GM21786 (cell line): ENCODE measurements around the gene CDH8.
"Not testable (repeated sequence)": the region's sequence is repeated elsewhere in the genome, so short reads cannot be mapped to it uniquely, and the experiment has no call there.

Experiments
- ATAC-seq: cut with Tn5 transposase; IDR thresholded peaks from one replicate; pipeline ENCODE4 v1.9.1; 2021; ENCODE audit not compliant: unreplicated experiment

Gene CDH8

DNA sequence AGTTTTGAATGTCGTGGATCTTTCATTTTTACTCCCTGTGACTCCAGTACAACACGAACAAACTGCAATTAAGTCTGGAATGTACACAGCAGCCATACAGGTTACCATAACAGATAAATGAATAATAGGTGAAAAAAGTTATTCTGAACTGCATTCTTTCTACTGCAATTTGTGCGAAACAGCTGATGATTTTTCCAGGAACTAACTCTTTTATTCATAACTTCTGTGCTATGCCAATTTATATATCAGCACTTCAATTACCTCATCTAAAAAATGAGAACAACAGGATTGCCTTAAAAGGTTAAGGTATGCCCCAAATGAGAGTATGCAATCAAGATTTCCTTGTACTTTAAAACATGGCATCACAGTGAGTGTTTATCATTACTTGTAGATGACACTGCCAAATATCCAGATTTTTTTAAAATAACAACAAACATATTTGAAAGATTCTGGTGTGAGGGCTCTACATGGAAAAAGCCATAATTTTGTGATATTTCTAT, 238.9 kb downstream of the CDH8 start:
- no peak for ATAC-seq

DNA sequence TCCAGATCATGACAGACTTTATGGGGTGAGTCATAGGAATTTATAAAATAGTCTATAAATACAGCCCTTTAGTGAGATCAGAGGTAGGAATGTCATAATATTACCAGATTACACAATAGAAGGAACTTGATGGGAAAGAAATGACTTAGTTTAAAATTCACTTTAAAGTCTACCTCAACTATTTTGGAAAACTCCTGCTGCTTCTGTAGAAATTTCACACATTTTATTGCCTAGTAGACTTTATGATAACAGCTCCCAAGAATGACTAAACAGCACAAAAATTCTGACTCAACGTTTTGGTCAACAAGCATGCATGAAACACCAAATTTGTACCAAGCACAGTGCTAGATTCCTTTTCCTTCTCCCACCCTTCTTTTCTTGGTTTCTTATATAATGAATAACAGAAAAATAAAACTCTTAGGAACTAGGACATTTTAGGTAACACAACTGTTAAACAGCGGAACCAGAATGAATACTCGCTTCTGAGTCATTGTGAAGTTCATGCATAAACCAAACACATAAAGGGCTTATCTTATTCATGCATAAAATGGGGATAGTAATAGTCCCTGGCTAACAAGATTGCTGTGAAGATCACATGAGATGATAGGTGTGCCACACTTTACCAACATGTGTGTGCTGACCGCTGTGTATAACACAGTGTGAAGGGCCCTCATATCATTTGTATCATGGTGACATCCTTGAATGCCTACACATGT, 243.9 kb downstream of the CDH8 start:
- no peak for ATAC-seq

DNA sequence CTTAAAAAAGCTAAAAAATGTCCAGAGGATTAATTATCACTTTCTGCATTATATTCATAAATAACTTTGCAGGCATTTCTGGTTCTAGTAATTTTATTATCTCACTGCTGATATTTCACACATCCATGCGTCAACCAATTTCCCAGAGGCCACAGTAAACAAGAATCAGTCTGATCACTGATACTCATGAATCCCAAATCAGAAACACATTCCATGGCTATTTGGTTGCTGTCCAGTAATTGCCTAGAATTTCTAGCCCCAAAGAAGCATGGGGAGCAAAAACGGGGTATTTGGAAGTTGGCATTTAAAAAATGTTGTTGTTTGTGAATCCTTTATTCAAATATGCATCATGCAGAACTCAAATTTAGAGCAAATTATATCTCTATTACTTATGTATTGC, 244.8 kb downstream of the CDH8 start:
- ATAC-seq = no peak

DNA sequence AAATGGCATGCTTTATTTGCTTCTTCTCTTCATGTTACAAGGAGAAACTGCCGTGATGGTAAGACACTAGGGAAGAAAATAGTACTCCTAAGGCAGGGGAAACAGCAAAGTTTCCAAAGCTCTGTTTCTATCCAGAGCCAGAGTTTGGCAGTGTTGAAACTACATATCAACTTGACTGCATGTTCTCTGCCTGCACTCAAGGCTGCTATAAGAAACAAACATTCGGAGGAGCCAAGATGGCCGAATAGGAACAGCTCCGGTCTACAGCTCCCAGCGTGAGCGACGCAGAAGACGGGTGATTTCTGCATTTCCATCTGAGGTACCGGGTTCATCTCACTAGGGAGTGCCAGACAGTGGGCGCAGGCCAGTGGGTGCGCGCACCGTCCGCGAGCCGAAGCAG, 254.4 kb downstream of the CDH8 start:
- not testable (repeated sequence) for ATAC-seq

DNA sequence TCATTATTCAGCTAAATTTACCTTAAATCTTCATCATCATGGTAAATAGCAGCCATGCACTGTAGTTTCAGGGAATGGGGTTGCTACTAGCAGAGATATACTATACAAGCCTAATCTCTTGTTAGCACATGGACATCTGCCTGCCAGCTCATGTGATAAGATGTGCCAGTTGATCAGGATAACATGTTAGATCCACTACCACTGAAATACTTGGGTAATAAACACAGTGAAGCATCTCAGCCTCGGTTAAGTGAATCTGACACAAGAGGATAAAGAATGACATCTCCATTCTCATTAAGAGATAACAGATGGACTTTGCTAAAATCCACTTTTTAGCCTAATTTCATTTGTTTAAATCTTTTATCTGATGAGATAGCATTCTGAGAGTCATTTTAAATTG, 256.1 kb downstream of the CDH8 start:
- ATAC-seq = no peak

DNA sequence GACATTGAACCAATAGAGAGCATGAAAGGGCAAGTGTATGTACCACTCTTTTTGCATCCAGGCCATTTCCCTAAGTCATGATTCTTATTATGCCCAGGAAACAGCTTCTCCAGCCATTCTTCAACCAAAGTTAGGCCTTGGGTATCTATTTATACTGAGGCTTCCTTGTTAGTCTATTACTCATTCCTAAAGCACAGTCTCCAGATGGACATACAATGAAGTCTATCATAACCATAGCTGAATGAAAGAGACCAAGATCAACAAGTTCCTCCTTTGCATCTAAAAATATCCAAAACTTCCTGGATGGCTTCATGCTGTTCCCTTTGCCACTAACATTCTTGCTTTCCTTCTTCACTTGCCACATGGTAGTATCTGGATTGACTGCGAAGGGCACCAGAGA, 265.9 kb downstream of the CDH8 start:
- ATAC-seq = no peak

DNA sequence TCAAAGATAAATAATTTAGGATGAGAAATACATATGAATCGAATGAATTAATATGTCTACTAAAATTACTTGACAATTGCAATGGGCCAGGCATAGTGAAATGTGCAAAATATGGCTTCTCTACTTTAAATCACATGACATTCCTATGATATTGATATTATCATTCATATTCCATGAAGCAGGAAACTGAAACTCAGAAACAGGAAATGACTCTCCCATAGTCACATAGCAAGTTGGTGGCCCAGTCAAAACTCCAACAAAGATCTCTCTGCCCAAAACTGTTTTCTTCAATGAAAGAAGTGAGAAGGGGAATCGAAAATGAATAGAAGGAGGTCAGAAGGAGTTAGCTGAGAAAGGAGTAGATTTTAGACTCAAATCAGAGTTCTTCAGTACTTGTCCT, 272.2 kb downstream of the CDH8 start:
- ATAC-seq = no peak

DNA sequence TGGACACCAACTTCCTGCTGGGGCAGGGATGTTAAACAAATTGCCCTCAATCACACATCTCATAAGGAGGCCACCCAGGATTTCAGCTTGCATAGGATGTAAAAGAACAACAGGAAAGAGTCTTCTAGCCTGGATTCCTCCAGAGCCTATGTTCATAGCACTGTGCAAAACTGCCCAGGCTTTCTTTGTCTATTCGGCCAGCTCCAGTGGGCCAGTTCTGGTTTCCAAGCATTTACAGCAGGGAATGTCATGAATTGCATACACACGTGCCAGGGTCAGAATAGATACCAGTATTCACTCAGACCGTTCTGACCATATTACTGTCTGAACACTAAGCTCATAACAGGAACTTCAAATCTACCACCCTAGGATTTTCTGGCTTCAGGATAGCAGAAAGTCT, 273.2 kb downstream of the CDH8 start:
- no peak for ATAC-seq

DNA sequence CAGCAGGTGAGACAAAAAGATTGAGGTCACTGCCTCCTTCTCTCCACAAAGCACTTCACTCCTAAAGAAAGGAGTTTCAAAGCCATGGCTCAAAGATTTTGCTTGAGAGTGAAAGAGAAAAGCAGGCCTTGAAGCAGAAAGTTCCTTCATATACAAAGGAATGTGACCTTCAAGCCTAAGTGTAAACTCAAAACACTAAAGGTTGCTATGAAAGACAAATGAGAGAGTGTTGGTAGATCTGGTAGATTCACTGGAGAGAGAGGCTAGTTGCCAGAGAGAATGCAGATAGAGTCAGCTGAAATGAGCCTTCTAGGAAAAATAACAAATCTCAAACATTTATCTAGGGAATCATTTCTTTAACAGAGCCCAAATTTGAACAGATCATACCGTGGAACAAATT, 305.2 kb downstream of the CDH8 start:
- ATAC-seq = no peak

DNA sequence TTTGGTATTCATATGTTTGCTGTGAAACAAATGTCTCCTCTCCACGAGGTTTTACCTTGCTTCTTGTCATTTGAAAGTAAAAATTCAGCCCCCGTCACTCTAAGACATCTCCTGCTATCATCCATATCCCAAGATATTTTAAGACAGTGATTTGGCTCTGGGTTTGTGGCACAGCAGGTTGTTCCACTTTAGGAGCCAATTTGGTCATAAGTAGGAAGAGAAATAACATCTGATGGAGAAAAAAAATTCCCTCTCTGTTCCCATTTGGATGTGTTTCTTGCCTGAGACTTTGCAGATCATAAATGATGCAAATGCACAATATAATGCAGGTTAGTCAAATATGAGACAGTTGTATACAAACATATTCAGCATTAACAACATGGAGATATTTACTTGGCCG, 309.5 kb downstream of the CDH8 start:
- ATAC-seq = no peak

DNA sequence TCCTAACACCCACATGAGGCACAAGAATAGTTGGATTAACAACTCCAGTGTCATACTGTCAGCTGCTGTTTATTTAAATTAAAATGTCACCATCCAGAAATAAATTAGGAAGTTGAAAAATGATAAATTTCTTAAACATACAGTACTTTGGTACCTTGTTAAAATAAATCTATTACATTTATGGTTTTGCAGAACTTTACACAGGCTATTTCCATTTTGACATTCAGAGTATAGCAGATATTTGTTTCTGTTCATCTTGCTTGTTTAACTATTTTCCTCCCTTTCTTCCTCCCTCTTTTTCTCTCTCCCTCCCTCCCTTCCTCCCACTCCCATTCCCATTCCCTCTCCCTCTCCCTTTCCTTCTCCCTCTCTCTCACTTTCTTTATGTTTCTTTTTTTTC, 310.1 kb downstream of the CDH8 start:
- no peak for ATAC-seq

DNA sequence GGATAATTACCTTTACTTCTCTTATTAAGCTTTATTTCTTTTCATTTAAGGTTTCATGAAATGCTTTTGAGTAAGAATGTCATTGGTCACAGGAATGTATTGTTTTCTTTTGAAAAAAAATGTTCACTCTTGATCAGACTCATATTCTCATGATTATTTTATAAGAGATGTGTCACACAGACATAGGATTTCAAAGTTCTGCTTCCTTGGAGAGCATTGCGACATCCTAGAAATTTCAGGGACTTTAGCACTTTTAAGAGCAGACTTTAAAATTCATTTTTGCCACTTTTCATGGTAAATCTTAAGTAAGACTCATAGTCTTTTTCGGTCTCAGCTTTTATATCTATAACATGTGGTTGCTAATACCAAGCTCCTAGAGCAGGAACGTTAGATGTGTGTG, 314.7 kb downstream of the CDH8 start:
- no peak for ATAC-seq

DNA sequence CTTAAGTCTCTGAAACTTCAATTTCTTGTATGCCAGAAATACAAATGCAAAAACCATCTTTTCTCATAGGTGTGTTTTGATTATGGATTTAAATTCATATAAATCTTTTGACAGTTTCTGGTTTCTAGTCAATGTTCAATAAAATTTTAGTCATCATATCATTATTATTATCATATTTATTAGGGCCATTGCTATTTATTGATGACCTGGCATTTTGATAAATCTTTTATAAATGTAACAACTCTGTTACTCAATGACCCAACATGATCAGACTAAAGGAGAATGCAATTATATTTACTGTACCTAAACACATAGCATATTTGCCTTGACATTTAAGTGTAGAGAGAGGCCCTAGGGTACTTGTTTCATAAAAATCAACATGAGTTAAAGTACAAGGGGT, 320.8 kb downstream of the CDH8 start:
- ATAC-seq = no peak

DNA sequence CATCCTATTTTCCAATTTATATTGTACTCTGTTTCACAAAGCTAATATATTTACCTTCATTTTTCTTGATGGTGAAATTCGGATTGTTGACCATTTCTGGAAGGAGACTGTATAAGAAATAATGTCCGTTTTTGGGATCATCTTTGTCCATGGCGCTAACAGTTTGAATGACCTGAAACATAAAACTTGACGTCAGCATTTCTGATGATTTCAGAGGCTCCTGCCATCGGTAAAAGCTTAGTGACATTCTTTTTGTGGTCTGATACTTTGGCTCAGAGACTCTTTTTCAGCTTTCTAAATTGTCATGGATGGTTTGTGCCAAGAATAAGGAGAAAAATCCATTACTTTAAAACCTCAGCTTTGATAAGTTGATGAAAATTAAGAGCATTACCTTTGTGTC, 322.5 kb downstream of the CDH8 start:
- ATAC-seq = no peak

DNA sequence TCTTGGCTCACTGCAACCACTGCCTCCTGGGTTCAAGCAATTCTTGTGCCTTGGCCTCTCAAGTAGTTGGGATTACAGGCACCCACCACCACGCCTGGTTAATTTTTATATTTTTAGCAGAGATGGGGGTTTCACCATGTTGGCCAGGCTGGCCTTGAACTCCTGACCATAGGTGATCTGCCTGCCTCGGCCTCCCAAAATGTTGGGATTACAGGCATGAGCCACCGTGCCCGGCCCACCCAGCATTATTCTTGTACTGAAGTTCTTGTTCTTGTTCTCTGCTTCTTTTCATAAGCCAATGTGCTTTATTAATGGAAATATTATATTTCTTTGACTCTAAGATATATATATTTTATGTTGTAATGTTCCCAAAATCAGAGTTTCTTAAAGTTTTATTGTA, 336.6 kb downstream of the CDH8 start:
- not testable (repeated sequence) for ATAC-seq

DNA sequence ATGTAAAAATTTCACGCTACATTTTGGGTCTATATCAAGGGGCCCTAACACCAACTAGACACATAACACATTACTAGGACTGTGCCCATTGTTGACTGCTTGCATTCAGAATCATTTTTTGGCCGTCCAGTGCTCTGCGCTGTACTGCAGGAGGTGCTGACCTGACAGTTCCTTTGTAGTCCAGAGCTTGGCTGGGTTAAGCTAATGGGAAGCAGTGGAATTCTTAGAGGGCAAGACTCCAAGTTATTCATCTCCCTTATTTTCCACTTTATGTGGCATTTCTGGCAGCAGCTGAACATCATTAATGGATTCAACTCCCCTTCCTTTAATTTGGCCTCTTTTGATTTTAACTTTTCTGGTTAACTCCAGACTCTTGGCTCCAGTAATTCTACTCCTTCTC, 351.7 kb downstream of the CDH8 start:
- no peak for ATAC-seq

DNA sequence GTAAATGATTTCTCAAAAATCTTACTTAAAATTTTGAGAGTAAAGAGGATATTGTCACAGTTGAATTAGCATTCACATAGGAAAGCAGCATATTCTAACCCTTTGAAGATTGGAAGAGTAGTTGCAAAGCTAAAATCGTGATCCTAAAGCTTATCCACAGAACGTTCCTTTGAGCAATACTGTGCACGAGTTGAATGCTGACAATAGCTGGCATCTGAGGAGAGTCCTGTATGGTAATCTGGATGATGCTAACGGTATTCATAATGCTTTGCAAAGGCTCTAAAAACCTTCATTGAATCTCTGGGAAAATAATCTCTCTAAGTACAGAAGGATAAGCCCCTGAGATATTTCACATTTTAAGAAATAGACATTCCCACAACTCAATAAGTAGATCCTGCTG, 354.6 kb downstream of the CDH8 start:
- no peak for ATAC-seq

DNA sequence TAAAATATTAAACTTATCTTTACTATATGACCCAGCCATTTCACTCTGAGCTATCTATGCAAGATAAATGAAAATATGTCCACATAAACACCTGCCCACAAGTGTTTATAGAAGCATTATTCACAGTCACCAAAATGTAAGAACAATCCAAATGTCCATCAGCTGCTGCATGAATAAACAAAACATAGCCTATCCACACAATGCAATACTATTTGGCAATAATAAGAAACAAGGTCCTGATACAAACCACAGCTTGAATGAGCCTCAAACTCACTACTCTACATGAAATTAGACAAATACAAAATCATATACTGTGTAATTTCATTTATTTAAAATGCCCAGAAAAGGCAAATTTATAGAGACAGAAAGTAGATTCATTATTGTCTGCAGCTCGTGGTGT, 355.1 kb downstream of the CDH8 start:
- ATAC-seq = no peak

DNA sequence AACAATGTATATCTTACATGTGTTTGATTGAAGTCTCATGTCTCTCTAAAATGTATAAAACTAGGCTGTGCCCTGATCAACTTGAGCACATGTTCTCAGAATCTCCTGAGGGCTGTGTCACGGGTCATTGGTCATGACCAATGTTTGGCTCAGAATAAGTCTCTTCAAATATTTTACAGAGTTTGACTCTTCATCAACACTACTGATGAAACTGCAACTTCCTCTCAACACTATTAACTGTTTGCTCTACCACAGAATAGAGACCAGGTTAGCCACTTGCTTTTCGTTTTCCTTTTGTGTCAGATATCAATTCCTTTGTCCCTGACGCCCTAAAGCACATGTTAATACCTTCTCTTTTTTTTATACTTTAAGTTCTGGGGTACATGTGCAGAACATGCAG, 358.1 kb downstream of the CDH8 start:
- ATAC-seq = no peak

DNA sequence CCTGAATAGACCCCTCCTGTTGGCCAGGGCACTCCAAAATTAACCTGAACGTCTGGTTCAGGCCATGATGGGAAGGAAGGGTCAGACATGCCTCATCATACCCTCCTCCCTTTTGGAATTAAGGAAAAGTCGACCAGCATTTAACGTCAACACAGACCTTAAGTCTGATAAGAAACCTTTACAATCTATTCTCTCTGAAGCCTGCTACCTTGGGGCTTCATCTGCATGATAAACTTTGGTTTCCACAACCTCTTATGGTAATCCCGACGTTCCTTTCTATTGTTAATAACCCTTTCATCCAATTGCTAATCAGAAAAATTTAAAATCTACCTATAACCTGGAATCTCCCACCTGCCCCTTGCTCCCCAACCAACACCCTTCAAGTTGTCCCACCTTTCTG, 358.5 kb downstream of the CDH8 start:
- no peak for ATAC-seq

DNA sequence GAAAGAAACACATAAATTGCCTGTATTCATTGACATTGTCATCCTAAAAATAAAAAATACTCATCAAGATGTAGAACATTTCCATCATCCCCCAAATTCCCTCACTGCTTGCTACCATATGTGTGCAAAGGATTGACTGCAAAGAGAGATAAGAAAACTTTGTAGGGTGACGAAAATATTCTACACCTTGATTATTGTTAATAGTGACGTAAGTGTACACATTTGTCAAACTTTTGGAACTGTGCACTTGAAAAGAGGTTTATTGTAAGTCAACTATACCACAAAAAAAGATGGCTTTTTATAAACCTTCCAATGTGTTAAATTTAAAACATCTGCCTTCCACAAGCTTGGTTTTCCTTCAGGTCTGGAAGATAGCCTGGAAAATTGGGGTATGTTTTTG, 359.5 kb downstream of the CDH8 start:
- ATAC-seq = no peak

DNA sequence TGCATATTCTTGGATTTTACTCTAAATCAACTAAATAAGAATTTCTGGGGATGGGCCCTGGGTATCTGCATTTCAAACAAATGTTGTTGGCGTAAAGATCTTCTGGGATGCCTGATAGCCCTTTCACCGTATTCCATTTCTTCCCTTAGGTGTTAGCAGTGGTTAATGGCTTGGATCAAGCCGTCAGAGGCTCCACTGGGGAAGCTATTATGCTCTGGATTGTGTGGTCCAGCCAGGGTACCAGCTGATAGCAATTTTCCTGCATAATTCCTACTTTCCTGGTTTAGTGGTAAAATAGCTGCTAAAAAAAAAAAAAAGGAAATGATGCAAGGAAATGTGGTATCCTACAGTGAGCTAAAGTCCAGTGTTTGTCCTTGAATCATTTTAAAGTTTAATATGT, 365.1 kb downstream of the CDH8 start:
- ATAC-seq = no peak

DNA sequence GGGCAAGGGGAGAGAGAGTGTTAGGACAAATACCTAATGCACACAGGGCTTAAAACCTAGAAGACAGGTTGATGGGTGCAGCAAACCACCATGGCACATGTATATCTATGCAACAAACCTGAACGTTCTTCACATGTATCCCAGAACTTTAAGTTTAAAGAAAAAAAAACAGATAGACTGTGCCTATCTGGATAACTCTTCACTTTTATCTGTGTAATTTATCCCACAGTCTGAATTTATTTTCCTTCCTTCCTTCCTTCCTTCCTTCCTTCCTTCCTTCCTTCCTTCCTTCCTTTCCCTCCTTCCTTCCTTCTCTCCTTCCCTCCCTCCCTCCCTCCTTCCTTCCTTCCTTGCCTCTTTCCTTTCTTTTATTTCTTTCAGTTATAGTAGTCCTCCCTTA, 370.7 kb downstream of the CDH8 start:
- no peak for ATAC-seq
